HG03159 (cell line): ENCODE data around the gene ZDHHC6.
"Not testable (repeated sequence)": the region's sequence is repeated elsewhere in the genome, so short reads cannot be mapped to it uniquely, and the experiment has no call there.

Experiments
- ATAC-seq: cut with Tn5 transposase; IDR thresholded peaks from one replicate; pipeline ENCODE4 v1.9.1; 2021; ENCODE audit warnings: mild to moderate bottlenecking, moderate library complexity; ENCODE audit not compliant: unreplicated experiment

Gene ZDHHC6, protein sequence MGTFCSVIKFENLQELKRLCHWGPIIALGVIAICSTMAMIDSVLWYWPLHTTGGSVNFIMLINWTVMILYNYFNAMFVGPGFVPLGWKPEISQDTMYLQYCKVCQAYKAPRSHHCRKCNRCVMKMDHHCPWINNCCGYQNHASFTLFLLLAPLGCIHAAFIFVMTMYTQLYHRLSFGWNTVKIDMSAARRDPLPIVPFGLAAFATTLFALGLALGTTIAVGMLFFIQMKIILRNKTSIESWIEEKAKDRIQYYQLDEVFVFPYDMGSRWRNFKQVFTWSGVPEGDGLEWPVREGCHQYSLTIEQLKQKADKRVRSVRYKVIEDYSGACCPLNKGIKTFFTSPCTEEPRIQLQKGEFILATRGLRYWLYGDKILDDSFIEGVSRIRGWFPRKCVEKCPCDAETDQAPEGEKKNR

DNA sequence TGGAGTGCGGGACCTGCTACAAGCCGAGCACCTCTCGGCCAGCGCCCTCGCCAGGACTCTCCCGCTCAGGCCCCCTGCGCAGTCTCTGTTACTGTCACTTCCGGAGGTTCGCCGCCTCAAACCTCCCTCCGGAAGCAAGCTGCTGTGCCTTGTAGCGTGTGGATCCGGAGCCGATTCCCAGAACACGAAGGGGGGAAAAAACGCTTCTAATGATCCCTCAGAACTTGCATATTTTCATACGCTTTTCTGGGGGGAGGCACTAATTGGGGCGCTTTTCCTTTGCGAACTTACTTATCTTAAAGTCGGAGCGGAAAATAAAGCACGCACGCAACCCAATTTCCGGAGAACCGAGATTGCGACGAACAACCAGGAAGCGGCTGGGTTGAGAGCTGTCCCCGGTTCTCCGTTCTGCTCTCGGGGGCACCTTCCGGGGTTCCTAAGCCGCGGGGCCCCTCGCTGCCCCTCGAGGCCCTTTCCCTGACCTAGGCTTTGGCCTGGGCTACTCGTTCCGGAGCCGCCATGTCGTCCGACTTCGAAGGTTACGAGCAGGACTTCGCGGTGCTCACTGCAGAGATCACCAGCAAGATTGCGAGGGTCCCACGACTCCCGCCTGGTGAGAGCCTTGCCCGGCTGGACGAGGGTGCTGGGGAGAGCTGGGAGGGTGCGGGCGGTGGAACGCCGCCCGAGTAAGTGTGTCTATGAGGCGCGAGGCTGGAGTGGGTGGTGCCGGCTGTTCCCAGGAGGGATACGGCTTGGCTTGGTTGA, at the start of gene ZDHHC6, which contains the start of gene VTI1A:
Gene ZDHHC6, minus strand, starts transcription at position 60 of the 765 bp plus-strand sequence. CDS start 1,478 bp downstream, outside the sequence.
Gene VTI1A, plus strand, starts transcription at position 361 of the 765 bp plus-strand sequence. Its CDS starts 159 bp downstream, at position 520.
- peak; percentile 90 for ATAC-seq

DNA sequence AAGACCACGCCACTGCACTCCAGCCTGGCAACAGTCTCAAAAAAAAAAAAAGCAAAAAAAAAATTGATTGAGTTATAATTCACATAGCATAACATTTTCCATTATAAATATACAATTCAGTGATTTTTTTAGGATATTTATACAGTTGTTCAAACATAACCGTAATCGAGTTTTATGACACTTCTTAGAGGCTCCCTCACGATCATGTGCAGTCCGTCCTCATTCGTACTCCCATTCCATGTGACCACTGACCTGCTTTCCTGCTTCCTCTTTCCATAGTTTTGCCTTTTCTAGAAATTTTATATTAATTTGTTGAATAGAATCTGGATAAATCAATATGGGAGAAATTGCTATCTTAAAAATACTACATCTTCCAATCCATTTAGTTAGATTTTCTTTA, 46.0 kb upstream of the ZDHHC6 start:
- ATAC-seq = no peak

DNA sequence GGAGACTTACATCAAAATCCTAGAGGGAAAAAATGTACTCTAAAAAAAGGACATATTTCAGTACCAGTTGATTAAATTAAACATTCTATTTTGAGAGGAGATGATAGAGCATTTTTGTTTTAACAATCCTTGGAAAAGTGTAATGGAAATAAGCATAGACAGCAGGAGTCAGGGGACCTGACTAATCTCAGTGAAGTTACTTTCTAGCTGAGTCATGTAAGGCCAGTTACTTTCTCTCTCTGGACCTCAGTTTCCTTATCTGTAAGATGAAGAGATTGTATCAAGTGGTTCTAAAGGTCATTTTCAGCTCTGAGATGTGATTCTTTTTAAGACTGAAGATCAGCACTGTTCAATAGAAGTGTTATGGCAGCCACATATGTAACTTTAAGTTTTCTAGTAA, 44.4 kb upstream of the ZDHHC6 start:
- ATAC-seq = no peak

DNA sequence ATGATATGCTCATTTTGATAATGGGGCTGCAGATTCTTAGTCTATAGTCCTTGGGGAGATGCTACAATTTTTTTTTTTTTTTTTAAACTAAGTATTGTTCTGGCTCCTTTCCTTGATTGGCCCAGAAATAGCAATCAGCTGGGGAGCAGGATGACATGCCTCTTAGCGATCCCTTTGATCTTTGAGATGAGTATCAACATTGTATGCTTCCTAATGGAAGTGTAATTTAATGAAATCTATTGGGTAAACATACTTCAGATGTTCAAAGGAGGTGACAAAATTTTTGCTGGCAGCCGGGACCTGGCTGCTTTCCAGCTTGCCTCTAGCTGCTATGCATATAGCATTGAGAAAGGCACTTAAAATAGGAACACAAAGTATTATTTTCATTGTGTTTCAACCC, 43.8 kb upstream of the ZDHHC6 start:
- ATAC-seq = no peak

DNA sequence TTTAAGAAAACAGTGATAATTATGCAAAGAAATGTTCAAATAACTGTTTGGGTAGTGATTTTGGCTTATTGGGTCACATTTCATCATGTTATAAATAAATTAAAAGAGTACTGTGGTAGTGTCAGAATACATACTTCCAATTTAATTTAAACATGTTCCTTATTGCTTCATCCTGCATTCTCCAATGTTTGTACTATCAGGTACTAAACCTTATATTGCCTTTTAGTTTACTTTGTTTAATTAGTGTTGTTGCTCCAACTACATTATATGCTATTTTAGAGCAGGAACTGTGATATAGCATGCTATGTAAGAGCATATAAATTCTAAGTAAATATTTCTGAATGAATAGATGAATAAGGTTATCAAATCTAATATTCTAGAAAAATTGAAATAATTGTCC, 41.2 kb upstream of the ZDHHC6 start:
- ATAC-seq = no peak

DNA sequence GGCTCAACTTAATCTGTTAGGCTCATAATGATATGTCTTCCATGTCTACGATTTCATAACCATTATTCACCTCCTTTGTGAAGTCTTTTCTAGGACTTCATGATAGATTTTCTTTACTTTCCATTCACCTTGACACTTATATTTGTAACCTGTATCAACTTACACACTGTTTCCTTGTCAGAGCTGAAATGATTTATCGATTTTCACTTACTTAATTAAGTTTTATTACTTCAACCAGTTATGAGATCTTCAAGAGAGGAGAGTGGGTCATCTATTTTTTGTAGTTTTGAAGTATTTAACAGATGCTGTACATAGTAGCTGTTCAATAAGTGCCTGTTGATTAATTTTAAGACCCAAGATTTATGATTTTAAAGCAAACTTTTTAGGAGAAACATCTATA, 37.7 kb upstream of the ZDHHC6 start:
- no peak for ATAC-seq

DNA sequence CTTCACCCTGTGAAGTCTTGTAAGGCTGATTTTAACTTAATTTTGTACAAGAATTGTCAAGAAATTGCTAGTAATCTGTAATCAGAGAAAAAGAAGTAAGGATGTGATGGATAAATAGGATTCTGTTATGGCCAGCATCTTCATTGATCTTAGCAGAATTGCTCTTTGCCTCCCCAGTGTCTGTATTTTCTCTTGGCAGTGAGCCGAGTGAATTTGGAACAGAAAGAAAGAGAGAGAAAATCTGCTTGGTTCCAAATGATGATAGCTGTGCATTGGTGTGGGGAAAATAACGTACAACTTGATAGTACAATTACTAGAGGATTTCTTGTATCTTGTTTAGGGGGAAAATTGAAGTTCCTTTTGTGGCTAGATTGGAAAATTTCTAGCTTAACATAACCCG, 34.9 kb upstream of the ZDHHC6 start:
- ATAC-seq = no peak

DNA sequence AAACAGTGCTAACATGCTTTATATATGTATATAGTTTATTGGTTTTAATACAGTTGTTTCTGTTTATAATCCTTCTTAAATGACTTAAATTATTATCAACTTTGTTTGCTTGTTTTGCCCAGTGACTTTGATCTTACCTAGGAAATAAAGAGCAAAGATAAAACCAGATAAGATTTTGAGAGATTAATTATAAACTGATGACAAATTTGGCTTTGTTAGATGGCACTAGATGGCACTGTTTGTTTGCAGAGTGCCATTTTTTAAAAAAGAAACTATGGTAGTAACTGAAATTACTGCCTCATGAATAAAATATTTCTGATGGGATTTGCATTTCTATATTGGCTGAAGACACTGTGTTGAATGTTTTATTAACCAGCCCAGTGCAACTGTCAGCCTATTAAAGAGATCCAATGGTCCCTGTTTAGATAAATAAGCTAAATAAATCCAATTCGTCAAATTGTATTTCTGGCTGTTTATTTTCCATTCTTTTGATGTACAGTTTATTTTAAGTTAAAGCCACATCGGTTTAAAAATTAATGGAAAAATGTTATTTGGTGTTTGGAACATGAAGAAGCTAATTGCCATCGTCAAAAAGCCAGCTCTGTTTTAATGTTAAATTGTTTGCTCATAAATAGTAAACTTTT, 29.0 kb upstream of the ZDHHC6 start:
- ATAC-seq = no peak

DNA sequence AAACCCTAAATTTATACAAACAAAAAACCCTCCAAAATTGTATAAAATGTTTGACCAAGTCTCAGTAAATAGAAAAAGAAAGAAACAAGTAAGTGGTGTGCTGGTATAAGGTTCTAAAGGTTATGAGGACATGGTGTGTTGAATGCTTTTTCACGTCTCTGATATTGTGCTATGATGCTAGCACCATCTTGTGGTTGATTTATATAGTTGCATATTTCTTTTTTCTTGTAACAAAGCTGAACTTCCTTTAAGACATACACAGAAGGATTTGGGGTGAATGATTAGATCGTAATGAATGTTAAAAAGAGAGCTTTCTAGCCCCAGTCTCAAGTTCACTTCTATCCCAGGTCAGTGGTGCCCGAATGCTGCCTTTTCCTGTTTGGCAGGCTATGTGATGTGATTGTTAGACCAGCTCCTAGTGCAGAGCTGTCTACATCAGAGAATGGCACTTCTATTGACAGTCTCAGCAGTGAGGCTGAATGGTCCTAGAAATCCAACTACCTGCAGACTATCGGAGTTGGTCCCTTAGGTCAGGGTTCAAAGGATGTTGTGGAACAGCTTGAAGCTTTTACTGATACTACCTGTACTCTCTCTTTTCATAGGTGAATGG, 25.3 kb upstream of the ZDHHC6 start:
- ATAC-seq = peak; percentile 86

DNA sequence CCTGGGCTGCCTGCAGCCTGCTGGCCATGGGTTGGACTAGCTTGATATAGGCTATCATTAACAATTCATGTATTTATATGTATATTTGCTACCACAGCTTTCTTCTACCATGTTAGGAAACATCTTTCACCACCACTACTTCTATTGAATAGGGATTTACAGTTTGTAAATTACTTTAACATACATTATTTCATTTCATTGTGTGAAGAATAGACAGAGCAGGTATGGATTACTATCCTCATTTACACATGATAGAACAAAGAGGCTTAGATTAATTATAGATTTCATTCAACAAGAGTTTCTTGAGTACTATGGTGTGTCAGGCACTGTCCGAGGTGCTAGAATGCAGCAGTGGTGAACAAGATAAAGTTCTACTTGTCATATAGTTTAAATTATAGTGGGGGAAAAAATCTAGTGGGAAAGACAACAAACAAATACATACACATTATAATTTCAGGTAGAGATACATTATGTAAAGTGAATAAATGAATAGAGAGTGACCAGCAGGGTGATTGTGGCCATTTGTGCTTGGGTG, 20.9 kb upstream of the ZDHHC6 start:
- ATAC-seq = no peak

DNA sequence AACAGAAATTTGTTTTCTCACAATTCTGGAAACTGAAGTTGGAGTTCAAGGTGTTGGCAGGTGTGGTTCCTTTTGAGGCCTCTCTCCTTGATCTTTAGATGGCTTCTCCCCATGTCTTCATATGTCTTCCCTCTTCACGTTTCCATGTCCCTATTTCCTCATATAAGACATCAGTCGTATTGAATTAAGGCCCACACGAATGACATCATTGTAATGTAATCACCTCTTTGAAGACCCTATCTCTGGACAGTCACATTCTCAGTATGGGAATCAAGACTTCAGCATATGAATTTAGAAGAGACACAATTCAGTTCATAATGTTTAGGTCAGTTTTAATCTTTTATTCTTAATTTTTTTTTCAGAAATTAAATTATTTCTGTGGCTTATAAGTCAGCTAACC, 20.1 kb upstream of the ZDHHC6 start:
- ATAC-seq = no peak

DNA sequence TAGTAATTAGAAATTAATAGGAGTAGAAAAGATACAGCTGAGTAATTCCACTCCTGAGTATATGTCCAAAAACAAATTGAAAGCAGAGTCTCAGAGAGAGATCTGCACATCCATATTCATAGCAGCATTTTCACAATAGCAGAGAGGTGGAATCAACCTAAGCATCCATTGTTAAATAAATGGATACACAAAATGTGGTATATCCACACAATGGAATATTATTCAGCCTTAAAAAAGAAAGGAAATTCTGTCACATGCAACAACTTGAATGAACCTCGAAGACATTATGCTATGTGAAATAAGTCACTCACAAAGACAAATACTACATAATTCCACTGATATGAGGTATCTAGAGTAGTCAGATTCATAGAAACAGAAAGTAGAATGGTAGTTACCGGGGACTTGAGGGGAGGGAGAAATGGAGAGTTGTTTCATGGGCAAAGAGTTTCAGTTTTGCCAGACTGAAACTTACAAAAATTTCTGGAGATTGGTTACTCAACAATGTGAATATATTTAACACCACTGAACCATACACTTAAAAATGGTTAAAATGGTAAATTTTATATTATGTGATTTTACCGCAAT, 18.7 kb upstream of the ZDHHC6 start:
- no peak for ATAC-seq

DNA sequence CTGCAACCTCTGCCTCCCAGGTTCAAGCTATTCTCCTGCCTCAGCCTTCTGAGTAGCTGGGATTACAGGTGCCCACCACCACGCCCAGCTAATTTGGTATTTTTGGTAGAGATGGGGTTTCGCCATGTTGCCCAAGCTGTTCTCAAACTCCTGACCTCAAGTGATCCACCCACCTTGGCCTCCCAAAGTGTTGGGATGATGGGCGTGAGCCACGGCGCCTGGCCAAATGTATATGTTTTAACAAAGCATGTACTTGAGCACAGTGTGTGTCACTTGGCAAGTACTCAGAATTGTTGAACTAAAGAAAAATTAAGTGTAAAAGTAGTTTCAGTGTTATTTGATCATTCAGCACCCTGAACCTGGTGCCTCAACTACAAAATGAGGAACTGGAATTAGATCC, 17.4 kb upstream of the ZDHHC6 start:
- not testable (repeated sequence) for ATAC-seq

DNA sequence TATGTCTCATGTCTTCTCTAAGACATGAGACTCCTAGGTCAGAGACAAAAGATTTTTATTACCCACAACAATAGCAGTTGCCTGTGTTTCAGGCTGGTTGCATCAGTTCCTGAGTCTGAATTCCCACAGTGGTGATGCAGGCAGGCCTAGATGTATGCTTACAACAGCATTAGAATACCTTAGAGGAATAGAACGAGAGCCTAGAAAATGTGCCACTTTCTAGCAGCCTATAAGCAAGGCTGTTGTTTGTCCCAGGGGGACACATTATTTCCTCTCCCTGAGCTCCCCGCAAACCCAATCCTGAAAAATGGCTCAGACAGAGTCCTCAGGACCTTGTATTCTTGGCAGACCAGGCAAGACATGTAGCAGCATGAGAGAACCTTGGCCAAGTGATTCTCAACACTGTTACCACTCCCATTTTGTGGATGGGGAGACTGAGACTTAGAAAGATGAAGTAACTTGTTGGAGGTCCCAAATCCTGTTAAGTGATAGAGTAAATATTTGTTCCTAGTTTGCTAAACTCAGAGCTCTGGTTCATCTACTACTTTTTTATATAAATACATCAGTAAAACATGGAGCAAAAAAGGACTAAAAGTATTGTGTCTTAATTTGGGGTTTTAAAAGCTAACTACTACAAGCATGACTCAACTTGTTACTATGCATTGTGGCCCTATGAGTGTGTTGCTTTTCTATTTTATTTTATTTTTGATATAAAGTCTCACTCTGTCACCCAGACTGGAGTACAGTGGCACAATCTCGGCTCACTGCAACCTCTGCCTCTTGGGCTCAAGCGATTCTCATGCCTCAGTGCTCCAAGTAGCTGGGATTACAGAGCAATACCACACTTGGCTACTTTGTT, 14.5 kb upstream of the ZDHHC6 start:
- no peak for ATAC-seq

DNA sequence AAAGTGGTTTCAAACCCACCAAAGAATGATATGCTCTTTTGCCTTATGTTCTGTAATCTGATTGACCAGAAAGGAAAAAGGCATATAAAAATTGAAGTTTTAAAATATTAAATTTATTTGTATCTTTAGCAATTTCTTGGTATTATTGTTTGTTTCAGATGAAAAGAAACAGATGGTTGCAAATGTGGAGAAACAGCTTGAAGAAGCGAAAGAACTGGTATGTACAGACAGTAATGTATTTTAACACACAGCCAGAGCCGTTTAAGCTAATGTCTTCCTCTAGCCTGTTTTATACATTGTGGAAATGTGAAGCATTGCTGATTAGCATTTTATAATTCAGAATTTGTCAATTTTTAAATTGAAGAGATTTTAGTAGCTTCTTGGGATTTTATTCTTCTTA, 13.7 kb upstream of the ZDHHC6 start:
- ATAC-seq = no peak

DNA sequence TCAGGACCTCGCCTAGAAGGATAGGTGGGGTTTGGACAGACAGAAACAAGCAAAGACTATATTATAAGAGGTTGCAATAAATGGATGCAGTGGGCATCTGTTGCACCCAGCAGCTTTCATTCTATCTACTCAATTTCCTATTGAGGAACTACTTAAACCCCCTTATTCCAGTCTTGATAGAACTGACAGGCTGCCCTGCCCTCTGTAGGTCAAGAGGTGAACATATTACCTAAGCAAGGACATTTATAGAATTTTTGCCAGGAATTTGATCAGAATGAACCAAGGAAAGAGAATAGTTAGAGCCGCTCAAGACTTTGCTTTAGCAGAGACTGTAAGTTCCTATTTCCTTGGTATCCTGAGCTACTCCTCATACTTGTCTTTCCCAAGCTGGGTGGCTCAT, 9.8 kb upstream of the ZDHHC6 start:
- ATAC-seq = no peak

DNA sequence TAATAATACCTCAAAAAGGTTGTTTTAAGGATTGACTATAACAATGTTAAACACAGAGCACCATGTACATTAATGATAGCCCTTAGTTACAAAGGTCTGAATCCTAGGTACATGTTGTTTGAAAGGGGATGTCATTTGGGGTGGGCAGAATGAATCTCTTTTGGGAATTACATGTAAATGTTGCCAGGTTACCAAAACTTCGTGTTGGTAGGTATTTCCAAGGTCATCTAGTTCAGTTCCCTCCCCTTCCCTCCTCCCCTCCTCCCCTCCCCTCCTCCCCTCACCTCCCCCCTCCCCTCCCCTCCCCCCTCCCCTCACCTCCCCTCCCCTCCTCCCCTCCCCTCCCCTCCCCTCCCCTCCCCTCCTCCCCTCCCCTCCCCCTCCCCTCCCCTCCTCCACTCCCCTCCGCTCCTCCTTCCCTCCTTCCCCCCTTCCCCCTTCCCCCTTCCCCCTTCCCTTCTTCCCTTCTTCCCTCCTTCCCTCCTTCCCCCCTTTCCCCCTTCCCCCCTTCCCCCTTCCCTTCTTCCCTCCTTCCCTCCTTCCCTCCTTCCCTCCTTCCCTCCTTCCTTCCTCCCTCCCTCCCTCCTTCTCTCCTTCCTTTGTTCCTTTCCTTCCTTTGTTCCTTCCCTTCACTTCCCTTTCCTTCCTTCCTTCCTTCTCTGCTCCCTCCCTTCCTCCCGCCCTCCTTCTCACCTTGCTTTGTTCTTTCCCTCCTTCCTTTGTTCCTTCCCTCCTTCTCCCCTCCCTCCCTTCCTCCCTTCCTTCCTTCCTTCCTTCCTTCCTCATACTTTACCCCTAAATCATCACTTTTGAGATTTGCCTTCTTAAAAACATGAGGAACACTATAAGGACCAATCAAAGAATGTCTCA, 8.4 kb upstream of the ZDHHC6 start:
- ATAC-seq = no peak

DNA sequence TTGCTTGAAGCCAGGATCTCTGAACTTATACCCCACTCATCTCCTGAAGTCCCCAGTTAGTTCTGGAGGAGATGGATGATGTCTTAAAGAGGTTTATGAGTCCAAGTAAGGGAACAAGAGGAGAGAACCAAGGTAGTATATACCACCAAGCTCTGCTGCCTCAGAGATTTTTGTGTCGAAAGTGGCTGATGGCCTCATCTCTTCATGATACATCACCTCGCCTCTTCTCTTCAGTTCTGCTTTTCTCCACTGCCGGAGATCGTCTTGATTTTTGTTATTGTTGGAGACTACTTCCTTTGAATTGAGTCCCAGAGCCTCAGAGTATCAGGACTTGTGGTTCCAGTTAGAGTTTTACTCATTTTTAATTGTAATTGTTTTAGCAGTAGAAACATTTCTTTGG, 2.2 kb upstream of the ZDHHC6 start:
- ATAC-seq = no peak

DNA sequence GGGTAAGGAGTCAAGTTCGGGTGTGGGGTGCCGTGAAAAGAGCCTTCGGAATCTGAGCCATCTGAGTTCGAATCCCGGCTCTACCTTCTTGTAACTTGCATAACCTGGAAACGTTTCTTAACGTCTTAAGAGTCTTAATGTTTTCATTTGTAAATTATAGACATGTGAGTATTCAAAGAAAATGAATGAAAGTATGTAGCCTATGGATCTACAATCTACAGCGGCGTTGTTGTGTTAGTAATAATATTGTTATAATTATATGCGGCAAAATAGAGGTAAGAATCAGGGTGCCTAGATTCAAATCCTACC, 860 bp upstream of the ZDHHC6 start:
- no peak for ATAC-seq
